GM21515 (cell line): Measurements from ENCODE around the gene CDK19.
"Not testable (repeated sequence)": the region's sequence is repeated elsewhere in the genome, so short reads cannot be mapped to it uniquely, and the experiment has no call there.

Source experiments
- ATAC-seq: cut with Tn5 transposase; IDR thresholded peaks from one replicate; pipeline ENCODE4 v1.9.1; 2021; ENCODE audit not compliant: unreplicated experiment

Gene CDK19

GRCh38 chr6:110761371-110761770 lies 53.9 kb downstream of the CDK19 start:
- no peak for ATAC-seq

- no peak for ATAC-seq
Measured at GRCh38 chr6:110760589-110760988, 54.7 kb downstream of the CDK19 start.

GRCh38 chr6:110760098-110760497 lies 55.2 kb downstream of the CDK19 start:
- ATAC-seq, result not testable (repeated sequence)

GRCh38 chr6:110757926-110758325 lies 57.3 kb downstream of the CDK19 start:
- ATAC-seq, result no peak

- ATAC-seq, result no peak
Measured at GRCh38 chr6:110756817-110757216, 58.5 kb downstream of the CDK19 start.

- no peak for ATAC-seq
Measured at GRCh38 chr6:110755411-110755834, 59.8 kb downstream of the CDK19 start.

- ATAC-seq, result not testable (repeated sequence)
Measured at GRCh38 chr6:110753936-110754668, 61.2 kb downstream of the CDK19 start.

GRCh38 chr6:110748453-110748852 lies 66.8 kb downstream of the CDK19 start:
- ATAC-seq, result no peak

- no peak for ATAC-seq
Measured at GRCh38 chr6:110746680-110747079, 68.6 kb downstream of the CDK19 start.

- no peak for ATAC-seq
Measured at GRCh38 chr6:110744991-110745390, 70.3 kb downstream of the CDK19 start.

GRCh38 chr6:110742552-110742951 lies 72.7 kb downstream of the CDK19 start:
- ATAC-seq, result not testable (repeated sequence)

- ATAC-seq, result no peak
Measured at GRCh38 chr6:110741517-110741916, 73.8 kb downstream of the CDK19 start.

GRCh38 chr6:110738899-110739365 lies 76.3 kb downstream of the CDK19 start:
- ATAC-seq, result no peak

GRCh38 chr6:110735666-110736065 lies 79.6 kb downstream of the CDK19 start:
- ATAC-seq, result no peak

GRCh38 chr6:110731898-110732297 lies 83.4 kb downstream of the CDK19 start:
- no peak for ATAC-seq

GRCh38 chr6:110731196-110731595 lies 84.1 kb downstream of the CDK19 start:
- no peak for ATAC-seq

GRCh38 chr6:110728501-110728900 lies 86.8 kb downstream of the CDK19 start:
- ATAC-seq, result no peak

GRCh38 chr6:110723017-110723416 lies 92.3 kb downstream of the CDK19 start:
- no peak for ATAC-seq

- no peak for ATAC-seq
Measured at GRCh38 chr6:110720066-110720465, 95.2 kb downstream of the CDK19 start.

GRCh38 chr6:110719601-110720000 lies 95.7 kb downstream of the CDK19 start:
- not testable (repeated sequence) for ATAC-seq

GRCh38 chr6:110714143-110714542 lies 101.1 kb downstream of the CDK19 start:
- no peak for ATAC-seq

GRCh38 chr6:110712238-110712637 lies 103.0 kb downstream of the CDK19 start:
- no peak for ATAC-seq

GRCh38 chr6:110710115-110710514 lies 105.2 kb downstream of the CDK19 start:
- ATAC-seq, result no peak
